ENCODE data around the gene LSM3.

GRCh38 chr3:14220933-14221332, 42.3 kb downstream of the LSM3 start:
- TF ChIP-seq CTCF (IDR thresholded peaks at IDR 0.05; ENCODE audit: insufficient read depth, low read depth, low read length) (no peak), EZH2 (IDR thresholded peaks at IDR 0.05; ENCODE audit: insufficient read depth, low read length) (no peak)

Data from astrocyte (in vitro differentiated cells and primary cell).